Lung microvascular endothelial cell (primary cell): ENCODE results near the gene CDKN1A. TPM values are rescaled to one million over a fixed set of nuclear protein-coding genes. Genes with fewer than 3 reads are reported as not detected.
A peak's percentile ranks its signal among the peaks of the same experiment; 100 is the strongest.

Source experiments
- DNase-seq, 2 donors: peaks; one replicate each; pipeline versions ENCODE4 v3.0.0 to v3.0.0-alpha.2; 2010; ENCODE audit warnings: low read depth in 2 of 2
- total RNA-seq: library from RNA; depleted of rRNA; stranded (reverse); fragments of >200 nt; gene quantifications from 2 replicates; pipeline ENCODE4 v1.2.1, GENCODE V29; 2014

Gene CDKN1A
- total RNA-seq, 1 donor from 2014 or later: 64.1 TPM

GRCh38 chr6:36677059-36677749 is 1.3 kb upstream of the CDKN1A start:
- DNase-seq: no peak

GRCh38 chr6:36677753-36678487 is 594 bp upstream of the CDKN1A start:
- DNase-seq: no peak

GRCh38 chr6:36679043-36679833 is 724 bp downstream of the CDKN1A start:
- peak; percentile 58 to 81 for DNase-seq

- DNase-seq: peak; percentile 42 to 44
These were observed 4.0 kb downstream of the CDKN1A start for GRCh38 chr6:36682328-36683144.

GRCh38 chr6:36683145-36683655 is 4.7 kb downstream of the CDKN1A start:
- DNase-seq: no peak

- DNase-seq: no peak
These were observed 5.3 kb downstream of the CDKN1A start for GRCh38 chr6:36683656-36684446.

- no peak for DNase-seq
These were observed 5.9 kb downstream of the CDKN1A start for GRCh38 chr6:36684447-36684812.

GRCh38 chr6:36685166-36685924 is 6.8 kb downstream of the CDKN1A start:
- DNase-seq: no peak

- DNase-seq: no peak
These were observed 7.6 kb downstream of the CDKN1A start for GRCh38 chr6:36685926-36686667.

- DNase-seq: no peak
These were observed 8.4 kb downstream of the CDKN1A start for GRCh38 chr6:36686668-36687513.

GRCh38 chr6:36688063-36688738 is 9.7 kb downstream of the CDKN1A start:
- DNase-seq: no peak

- no peak for DNase-seq
These were observed 10.2 kb downstream of the CDKN1A start for GRCh38 chr6:36688739-36689075.

- no peak for DNase-seq
These were observed 12.5 kb downstream of the CDKN1A start for GRCh38 chr6:36691011-36691410.

- DNase-seq: no peak
These were observed 13.1 kb downstream of the CDKN1A start for GRCh38 chr6:36691612-36692011.

GRCh38 chr6:36692220-36692619 is 13.7 kb downstream of the CDKN1A start:
- no peak for DNase-seq

GRCh38 chr6:36692861-36693702 is 14.6 kb downstream of the CDKN1A start:
- no peak for DNase-seq

- DNase-seq: no peak
These were observed 16.1 kb downstream of the CDKN1A start for GRCh38 chr6:36694616-36695015.
